ENCODE data around the gene PRR3. TPM values are rescaled to one million over a fixed set of nuclear protein-coding genes. Genes with fewer than 3 reads are reported as not detected.
"Not testable (repeated sequence)": the region's sequence is repeated elsewhere in the genome, so short reads cannot be mapped to it uniquely, and the experiment has no call there.

PRR3 gene
- total and polyA plus RNA-seq, 2 of the 13 experiments (the other 11 are each of a cell fraction or from before 2014, with no cell fraction given) = 14.6 to 21.2 TPM

DNA sequence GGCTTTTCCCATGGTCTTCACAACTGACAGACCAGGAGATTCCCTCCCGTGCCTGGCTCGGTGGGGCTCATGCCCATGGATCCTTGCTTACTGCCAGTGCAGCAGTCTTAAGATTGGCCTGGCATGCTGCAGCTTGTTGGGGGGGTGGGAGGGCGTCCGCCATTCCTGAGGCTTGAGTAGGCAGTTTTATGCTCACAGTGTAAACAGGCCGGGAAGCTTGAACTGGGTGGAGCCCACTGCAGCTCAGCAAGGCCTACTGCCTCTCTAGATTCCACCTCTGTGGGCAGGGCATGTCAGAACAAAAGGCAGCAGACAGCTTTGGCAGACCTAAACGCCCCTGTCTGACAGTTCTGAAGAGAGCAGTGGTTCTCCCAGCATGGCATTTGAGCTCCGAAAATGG, 36.0 kb upstream of the PRR3 start (continued):
- TF ChIP-seq, protein P1, sequence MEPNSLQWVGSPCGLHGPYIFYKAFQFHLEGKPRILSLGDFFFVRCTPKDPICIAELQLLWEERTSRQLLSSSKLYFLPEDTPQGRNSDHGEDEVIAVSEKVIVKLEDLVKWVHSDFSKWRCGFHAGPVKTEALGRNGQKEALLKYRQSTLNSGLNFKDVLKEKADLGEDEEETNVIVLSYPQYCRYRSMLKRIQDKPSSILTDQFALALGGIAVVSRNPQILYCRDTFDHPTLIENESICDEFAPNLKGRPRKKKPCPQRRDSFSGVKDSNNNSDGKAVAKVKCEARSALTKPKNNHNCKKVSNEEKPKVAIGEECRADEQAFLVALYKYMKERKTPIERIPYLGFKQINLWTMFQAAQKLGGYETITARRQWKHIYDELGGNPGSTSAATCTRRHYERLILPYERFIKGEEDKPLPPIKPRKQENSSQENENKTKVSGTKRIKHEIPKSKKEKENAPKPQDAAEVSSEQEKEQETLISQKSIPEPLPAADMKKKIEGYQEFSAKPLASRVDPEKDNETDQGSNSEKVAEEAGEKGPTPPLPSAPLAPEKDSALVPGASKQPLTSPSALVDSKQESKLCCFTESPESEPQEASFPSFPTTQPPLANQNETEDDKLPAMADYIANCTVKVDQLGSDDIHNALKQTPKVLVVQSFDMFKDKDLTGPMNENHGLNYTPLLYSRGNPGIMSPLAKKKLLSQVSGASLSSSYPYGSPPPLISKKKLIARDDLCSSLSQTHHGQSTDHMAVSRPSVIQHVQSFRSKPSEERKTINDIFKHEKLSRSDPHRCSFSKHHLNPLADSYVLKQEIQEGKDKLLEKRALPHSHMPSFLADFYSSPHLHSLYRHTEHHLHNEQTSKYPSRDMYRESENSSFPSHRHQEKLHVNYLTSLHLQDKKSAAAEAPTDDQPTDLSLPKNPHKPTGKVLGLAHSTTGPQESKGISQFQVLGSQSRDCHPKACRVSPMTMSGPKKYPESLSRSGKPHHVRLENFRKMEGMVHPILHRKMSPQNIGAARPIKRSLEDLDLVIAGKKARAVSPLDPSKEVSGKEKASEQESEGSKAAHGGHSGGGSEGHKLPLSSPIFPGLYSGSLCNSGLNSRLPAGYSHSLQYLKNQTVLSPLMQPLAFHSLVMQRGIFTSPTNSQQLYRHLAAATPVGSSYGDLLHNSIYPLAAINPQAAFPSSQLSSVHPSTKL (CRISPR knock-in tag; IDR thresholded peaks at IDR 0.05) = peak; percentile 52; the same call in 1 of the 2 replicates
- TF ChIP-seq SOX6, FOXA1 (IDR thresholded peaks at IDR 0.05): not testable (repeated sequence)
- 0 out of 2 replicates have a peak, but pooled peaks have one; percentile 33 for TF ChIP-seq SOX6 (CRISPR knock-in tag; IDR thresholded peaks at IDR 0.05)
- peak; percentile 73 for TF ChIP-seq TEAD3 (CRISPR knock-in tag; optimal IDR thresholded peaks at IDR 0.05; ENCODE audit: borderline replicate concordance)
- TF ChIP-seq, protein P2, sequence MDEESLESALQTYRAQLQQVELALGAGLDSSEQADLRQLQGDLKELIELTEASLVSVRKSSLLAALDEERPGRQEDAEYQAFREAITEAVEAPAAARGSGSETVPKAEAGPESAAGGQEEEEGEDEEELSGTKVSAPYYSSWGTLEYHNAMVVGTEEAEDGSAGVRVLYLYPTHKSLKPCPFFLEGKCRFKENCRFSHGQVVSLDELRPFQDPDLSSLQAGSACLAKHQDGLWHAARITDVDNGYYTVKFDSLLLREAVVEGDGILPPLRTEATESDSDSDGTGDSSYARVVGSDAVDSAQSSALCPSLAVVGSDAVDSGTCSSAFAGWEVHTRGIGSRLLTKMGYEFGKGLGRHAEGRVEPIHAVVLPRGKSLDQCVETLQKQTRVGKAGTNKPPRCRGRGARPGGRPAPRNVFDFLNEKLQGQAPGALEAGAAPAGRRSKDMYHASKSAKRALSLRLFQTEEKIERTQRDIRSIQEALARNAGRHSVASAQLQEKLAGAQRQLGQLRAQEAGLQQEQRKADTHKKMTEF (CRISPR knock-in tag; IDR thresholded peaks at IDR 0.05) = peak; percentile 31; the same call in 1 of the 2 replicates
- TF ChIP-seq, protein P3, sequence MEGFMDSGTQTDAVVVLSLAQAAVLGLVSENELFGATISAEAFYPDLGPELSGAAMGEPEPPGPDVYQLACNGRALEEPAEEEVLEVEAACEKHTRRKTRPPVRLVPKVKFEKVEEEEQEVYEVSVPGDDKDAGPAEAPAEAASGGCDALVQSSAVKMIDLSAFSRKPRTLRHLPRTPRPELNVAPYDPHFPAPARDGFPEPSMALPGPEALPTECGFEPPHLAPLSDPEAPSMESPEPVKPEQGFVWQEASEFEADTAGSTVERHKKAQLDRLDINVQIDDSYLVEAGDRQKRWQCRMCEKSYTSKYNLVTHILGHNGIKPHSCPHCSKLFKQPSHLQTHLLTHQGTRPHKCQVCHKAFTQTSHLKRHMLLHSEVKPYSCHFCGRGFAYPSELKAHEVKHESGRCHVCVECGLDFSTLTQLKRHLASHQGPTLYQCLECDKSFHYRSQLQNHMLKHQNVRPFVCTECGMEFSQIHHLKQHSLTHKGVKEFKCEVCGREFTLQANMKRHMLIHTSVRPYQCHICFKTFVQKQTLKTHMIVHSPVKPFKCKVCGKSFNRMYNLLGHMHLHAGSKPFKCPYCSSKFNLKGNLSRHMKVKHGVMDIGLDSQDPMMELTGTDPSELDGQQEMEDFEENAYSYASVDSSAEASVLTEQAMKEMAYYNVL (CRISPR knock-in tag; IDR thresholded peaks at IDR 0.05; ENCODE audit: borderline replicate concordance) = 0 out of 2 replicates have a peak, but pooled peaks have one; percentile 38
- TF ChIP-seq FOXA3 (CRISPR knock-in tag; IDR thresholded peaks at IDR 0.05) = peak; percentile 84
- TF ChIP-seq ZNF451 (CRISPR knock-in tag; IDR thresholded peaks at IDR 0.05) = 0 out of 2 replicates have a peak, but pooled peaks have one; percentile 36
- TF ChIP-seq MED1 (CRISPR knock-in tag; IDR thresholded peaks at IDR 0.05) = 0 out of 2 replicates have a peak, but pooled peaks have one; percentile 20
- 0 out of 2 replicates have a peak, but pooled peaks have one; percentile 24 for TF ChIP-seq KDM5B (CRISPR knock-in tag; IDR thresholded peaks at IDR 0.05; ENCODE audit: borderline replicate concordance)
- peak; percentile 55; the same call in 1 of the 2 replicates for TF ChIP-seq ZBTB38 (CRISPR knock-in tag; IDR thresholded peaks at IDR 0.05)
- peak; percentile 87 for TF ChIP-seq FOXA1 (CRISPR knock-in tag; IDR thresholded peaks at IDR 0.05)
- TF ChIP-seq FOXO1 (CRISPR knock-in tag; IDR thresholded peaks at IDR 0.05) = peak; percentile 42; the same call in 1 of the 2 replicates
- TF ChIP-seq, protein P4, sequence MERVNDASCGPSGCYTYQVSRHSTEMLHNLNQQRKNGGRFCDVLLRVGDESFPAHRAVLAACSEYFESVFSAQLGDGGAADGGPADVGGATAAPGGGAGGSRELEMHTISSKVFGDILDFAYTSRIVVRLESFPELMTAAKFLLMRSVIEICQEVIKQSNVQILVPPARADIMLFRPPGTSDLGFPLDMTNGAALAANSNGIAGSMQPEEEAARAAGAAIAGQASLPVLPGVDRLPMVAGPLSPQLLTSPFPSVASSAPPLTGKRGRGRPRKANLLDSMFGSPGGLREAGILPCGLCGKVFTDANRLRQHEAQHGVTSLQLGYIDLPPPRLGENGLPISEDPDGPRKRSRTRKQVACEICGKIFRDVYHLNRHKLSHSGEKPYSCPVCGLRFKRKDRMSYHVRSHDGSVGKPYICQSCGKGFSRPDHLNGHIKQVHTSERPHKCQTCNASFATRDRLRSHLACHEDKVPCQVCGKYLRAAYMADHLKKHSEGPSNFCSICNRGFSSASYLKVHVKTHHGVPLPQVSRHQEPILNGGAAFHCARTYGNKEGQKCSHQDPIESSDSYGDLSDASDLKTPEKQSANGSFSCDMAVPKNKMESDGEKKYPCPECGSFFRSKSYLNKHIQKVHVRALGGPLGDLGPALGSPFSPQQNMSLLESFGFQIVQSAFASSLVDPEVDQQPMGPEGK (CRISPR knock-in tag; IDR thresholded peaks at IDR 0.05) = peak; percentile 28; the same call in 1 of the 2 replicates
